Trophoblast cell (in vitro differentiated cells and primary cell): Measurements from ENCODE around the gene VPS39.

ENCODE experiments used
- DNase-seq, 2 donors: peaks; one replicate each; pipeline ENCODE4 v3.0.0-alpha.2; 2016
- H2AFZ ChIP-seq: 2 replicates; pipeline ENCODE4 v1.6.1; 2013; ENCODE audit warnings: low read length, moderate library complexity, mild to moderate bottlenecking; ENCODE audit not compliant: insufficient read depth, poor library complexity
- H2AK5ac ChIP-seq: 2 replicates; pipeline ENCODE4 v1.6.1; 2013; ENCODE audit warnings: mild to moderate bottlenecking, low read length
- H2BK120ac ChIP-seq: 2 replicates; pipeline ENCODE4 v1.6.1; 2013; ENCODE audit warnings: low read length, mild to moderate bottlenecking, moderate library complexity; ENCODE audit not compliant: insufficient read depth, poor library complexity
- H2BK12ac ChIP-seq: 2 replicates; pipeline ENCODE4 v1.6.1; 2013; ENCODE audit warnings: mild to moderate bottlenecking, low read length, moderate library complexity
- H2BK5ac ChIP-seq: 2 replicates; pipeline ENCODE4 v1.6.1; 2013; ENCODE audit warnings: low read length, low read depth, moderate library complexity, mild to moderate bottlenecking; ENCODE audit not compliant: poor library complexity
- H3K14ac ChIP-seq: 2 replicates; pipeline ENCODE4 v1.6.1; 2013; ENCODE audit warnings: mild to moderate bottlenecking, low read length
- H3K18ac ChIP-seq: 2 replicates; pipeline ENCODE4 v1.6.1; 2013; ENCODE audit warnings: mild to moderate bottlenecking, low read length
- H3K23ac ChIP-seq: 2 replicates; pipeline ENCODE4 v1.6.1; 2013; ENCODE audit warnings: low read length
- H3K27ac ChIP-seq: 2 replicates; pipeline ENCODE4 v1.5.1; 2013; ENCODE audit warnings: low read depth, mild to moderate bottlenecking, inconsistent platforms, low read length, moderate library complexity
- H3K27me3 ChIP-seq: 2 replicates; pipeline ENCODE4 v1.6.1; 2013; ENCODE audit warnings: inconsistent platforms, mild to moderate bottlenecking, low read length, moderate library complexity; ENCODE audit not compliant: insufficient read depth
- H3K36me3 ChIP-seq, 2 experiments: 1 replicate in 1 of 2; 2 replicates in 1 of 2; pipeline ENCODE4 v1.6.1; 2013; ENCODE audit warnings: low read length in 2 of 2, mild to moderate bottlenecking in 2 of 2, moderate library complexity in 1 of 2; ENCODE audit not compliant: insufficient read depth in 2 of 2, control insufficient read depth in 1 of 2
- H3K4ac ChIP-seq: 2 replicates; pipeline ENCODE4 v1.6.1; 2013; ENCODE audit warnings: low read depth, mild to moderate bottlenecking, low read length, moderate library complexity
- H3K4me1 ChIP-seq, 2 experiments: 1 replicate in 1 of 2; 2 replicates in 1 of 2; pipeline ENCODE4 v1.6.1; 2013; ENCODE audit warnings: low read length in 2 of 2, mild to moderate bottlenecking in 2 of 2, moderate library complexity in 1 of 2; ENCODE audit not compliant: insufficient read depth in 2 of 2, control insufficient read depth in 1 of 2
- H3K4me2 ChIP-seq: 2 replicates; pipeline ENCODE4 v1.6.1; 2013; ENCODE audit warnings: inconsistent platforms, mild to moderate bottlenecking, low read length, moderate library complexity
- H3K4me3 ChIP-seq: 2 replicates; pipeline ENCODE4 v1.5.1; 2013; ENCODE audit warnings: mild to moderate bottlenecking, low read depth, low read length, inconsistent platforms
- H3K79me1 ChIP-seq: one replicate; pipeline ENCODE4 v1.6.1; 2013; ENCODE audit warnings: low read length
- H3K79me2 ChIP-seq: 2 replicates; pipeline ENCODE4 v1.6.1; 2013; ENCODE audit warnings: low read length, mild to moderate bottlenecking; ENCODE audit not compliant: control insufficient read depth, insufficient read depth, poor library complexity
- H3K9ac ChIP-seq: 2 replicates; pipeline ENCODE4 v1.6.1; 2013; ENCODE audit warnings: mild to moderate bottlenecking, low read length
- H3K9me3 ChIP-seq: 2 replicates; pipeline ENCODE4 v1.6.1; 2013; ENCODE audit warnings: low read depth, mild to moderate bottlenecking, control low read depth, inconsistent platforms, low read length; ENCODE audit not compliant: insufficient read depth
- H4K12ac ChIP-seq: 2 replicates; pipeline ENCODE4 v1.6.1; 2013; ENCODE audit warnings: low read depth, mild to moderate bottlenecking, low read length, moderate library complexity
- H4K8ac ChIP-seq: 2 replicates; pipeline ENCODE4 v1.6.1; 2013; ENCODE audit warnings: low read depth, mild to moderate bottlenecking, low read length, moderate library complexity
- H4K91ac ChIP-seq: one replicate; pipeline ENCODE4 v1.6.1; 2013; ENCODE audit warnings: low read depth, mild to moderate bottlenecking, low read length, moderate library complexity
- WGBS: extraction: QIAGEN DNeasy Blood & Tissue Kit; methylation state at CpG from one replicate; pipeline ENCODE4 v1.1.7; 2013; ENCODE audit warnings: missing lambda C conversion rate; ENCODE audit not compliant: insufficient read length, insufficient coverage; ENCODE audit errors: extremely low coverage; 5-methylcytosine and 5-hydroxymethylcytosine counted together

VPS39 gene

GRCh38 chr15:42141795-42142667 is 66.1 kb downstream of the VPS39 start:
- H2BK5ac ChIP-seq, result no peak overlapping the region
- no peaks in the 10 kb centered on the region for H3K4me1 ChIP-seq
- no peak overlapping the region for H2BK12ac ChIP-seq
- H3K79me1 ChIP-seq, result no peaks in the 10 kb centered on the region
- no peaks in the 10 kb centered on the region for H3K27me3 ChIP-seq
- H2AFZ ChIP-seq, result no peak overlapping the region
- no peak overlapping the region for H2BK120ac ChIP-seq
- no peak overlapping the region for H3K23ac ChIP-seq
- H3K9me3 ChIP-seq, result peaks cover 4% of the 10 kb centered on the region
- no peak overlapping the region for H3K4me2 ChIP-seq
- H3K27ac ChIP-seq, result no peak overlapping the region
- H3K4me3 ChIP-seq, result no peak overlapping the region
- H3K4ac ChIP-seq, result no peak overlapping the region
- WGBS, result no CpG with 5 or more reads among the region's 21 CpGs
- no peak overlapping the region for H2AK5ac ChIP-seq
- no peak for DNase-seq
- no peaks in the 10 kb centered on the region for H3K36me3 ChIP-seq
- H3K79me2 ChIP-seq, result no peaks in the 10 kb centered on the region
- H3K9ac ChIP-seq, result no peak overlapping the region
- H4K91ac ChIP-seq, result no peak overlapping the region
- no peak overlapping the region for H4K12ac ChIP-seq
- H3K18ac ChIP-seq, result no peak overlapping the region
- H3K14ac ChIP-seq, result no peak overlapping the region
- H4K8ac ChIP-seq, result no peak overlapping the region

GRCh38 chr15:42141246-42141645 is 66.9 kb downstream of the VPS39 start:
- no peak overlapping the region for H3K4ac ChIP-seq
- DNase-seq, result no peak
- H3K4me2 ChIP-seq, result no peak overlapping the region
- no peaks in the 10 kb centered on the region for H3K79me1 ChIP-seq
- H3K27ac ChIP-seq, result no peak overlapping the region
- no peaks in the 10 kb centered on the region for H3K79me2 ChIP-seq
- H3K4me1 ChIP-seq, result no peaks in the 10 kb centered on the region
- H2AK5ac ChIP-seq, result no peak overlapping the region
- H3K4me3 ChIP-seq, result no peak overlapping the region
- no CpG with 5 or more reads among the region's 7 CpGs for WGBS
- H4K91ac ChIP-seq, result no peak overlapping the region
- H2BK5ac ChIP-seq, result no peak overlapping the region
- no peak overlapping the region for H4K12ac ChIP-seq
- no peak overlapping the region for H3K23ac ChIP-seq
- H3K18ac ChIP-seq, result no peak overlapping the region
- no peak overlapping the region for H2BK12ac ChIP-seq
- H3K14ac ChIP-seq, result no peak overlapping the region
- peaks cover 4% of the 10 kb centered on the region for H3K9me3 ChIP-seq
- no peaks in the 10 kb centered on the region for H3K36me3 ChIP-seq
- no peak overlapping the region for H2AFZ ChIP-seq
- no peak overlapping the region for H3K9ac ChIP-seq
- H3K27me3 ChIP-seq, result no peaks in the 10 kb centered on the region
- no peak overlapping the region for H2BK120ac ChIP-seq
- H4K8ac ChIP-seq, result no peak overlapping the region

GRCh38 chr15:42140383-42141070 is 67.6 kb downstream of the VPS39 start:
- H2AK5ac ChIP-seq, result no peak overlapping the region
- H4K91ac ChIP-seq, result no peak overlapping the region
- H3K4me1 ChIP-seq, result no peaks in the 10 kb centered on the region
- no peak overlapping the region for H2BK120ac ChIP-seq
- no peak for DNase-seq
- H3K36me3 ChIP-seq, result no peaks in the 10 kb centered on the region
- no peak overlapping the region for H3K4me3 ChIP-seq
- no peak overlapping the region for H3K23ac ChIP-seq
- H3K4ac ChIP-seq, result no peak overlapping the region
- H3K9me3 ChIP-seq, result peaks cover 4% of the 10 kb centered on the region
- no peak overlapping the region for H3K18ac ChIP-seq
- no peak overlapping the region for H3K4me2 ChIP-seq
- H2BK5ac ChIP-seq, result no peak overlapping the region
- no peak overlapping the region for H4K8ac ChIP-seq
- no peak overlapping the region for H3K14ac ChIP-seq
- H2BK12ac ChIP-seq, result no peak overlapping the region
- no CpG with 5 or more reads among the region's 8 CpGs for WGBS
- no peak overlapping the region for H3K27ac ChIP-seq
- no peak overlapping the region for H3K9ac ChIP-seq
- no peaks in the 10 kb centered on the region for H3K27me3 ChIP-seq
- no peaks in the 10 kb centered on the region for H3K79me1 ChIP-seq
- no peak overlapping the region for H2AFZ ChIP-seq
- H3K79me2 ChIP-seq, result no peaks in the 10 kb centered on the region
- no peak overlapping the region for H4K12ac ChIP-seq

GRCh38 chr15:42139596-42139995 is 68.5 kb downstream of the VPS39 start:
- no peak overlapping the region for H2BK5ac ChIP-seq
- no peaks in the 10 kb centered on the region for H3K79me2 ChIP-seq
- H2BK120ac ChIP-seq, result no peak overlapping the region
- H2BK12ac ChIP-seq, result no peak overlapping the region
- H3K18ac ChIP-seq, result no peak overlapping the region
- H4K12ac ChIP-seq, result no peak overlapping the region
- H3K36me3 ChIP-seq, result no peaks in the 10 kb centered on the region
- H3K9ac ChIP-seq, result no peak overlapping the region
- H3K79me1 ChIP-seq, result no peaks in the 10 kb centered on the region
- DNase-seq, result no peak
- H2AFZ ChIP-seq, result no peak overlapping the region
- WGBS, result no CpG with 5 or more reads among the region's 6 CpGs
- H3K9me3 ChIP-seq, result peaks cover 4% of the 10 kb centered on the region
- H4K91ac ChIP-seq, result no peak overlapping the region
- H3K4me3 ChIP-seq, result no peak overlapping the region
- H3K4me1 ChIP-seq, result no peaks in the 10 kb centered on the region
- H3K4ac ChIP-seq, result no peak overlapping the region
- no peak overlapping the region for H3K4me2 ChIP-seq
- H3K27me3 ChIP-seq, result no peaks in the 10 kb centered on the region
- H3K27ac ChIP-seq, result no peak overlapping the region
- no peak overlapping the region for H3K23ac ChIP-seq
- H2AK5ac ChIP-seq, result no peak overlapping the region
- no peak overlapping the region for H3K14ac ChIP-seq
- H4K8ac ChIP-seq, result no peak overlapping the region
